Anterior cingulate cortex (tissue), 58 donors: ENCODE measurements around the gene RAB20.

Source experiments
- DNase-seq, 58 donors: peaks; one replicate each; lab custom pipeline; 2025; lab: John Stamatoyannopoulos, UW

Gene RAB20

DNA sequence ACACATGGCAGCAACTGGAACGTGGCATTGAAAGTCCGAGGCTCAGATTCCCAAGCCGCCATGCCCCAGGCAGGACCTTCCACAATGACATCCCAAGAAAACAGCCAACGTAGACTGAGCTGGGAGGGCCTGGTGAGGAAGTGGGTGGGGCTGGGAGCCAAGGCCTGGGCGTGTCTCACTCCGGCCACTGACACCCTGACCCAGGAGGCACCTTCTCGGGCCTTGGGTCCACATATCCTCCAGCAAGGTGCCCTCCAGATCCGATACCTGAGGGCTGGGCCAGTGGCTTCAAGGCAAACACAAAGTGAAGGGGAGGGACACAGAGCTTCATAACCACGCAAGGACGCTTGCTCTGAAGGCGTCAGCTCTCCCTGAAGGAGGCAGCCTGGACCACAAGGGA, 43.0 kb downstream of the RAB20 start:
- no peak for DNase-seq

DNA sequence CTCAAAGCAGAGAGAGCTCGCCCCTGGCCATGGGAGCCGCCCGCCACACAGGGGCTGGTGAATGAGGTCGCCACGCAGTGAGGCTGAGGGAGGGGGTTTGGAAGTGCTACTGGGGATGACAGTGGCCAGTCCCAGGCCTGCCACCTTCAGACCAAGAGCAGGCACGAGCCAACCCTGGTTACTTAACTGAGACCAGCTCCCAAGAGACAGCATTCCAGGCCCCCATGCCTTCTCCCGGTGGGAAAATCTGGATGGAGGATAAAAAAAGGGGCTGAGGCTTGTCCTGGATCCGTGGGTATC, 43.3 kb downstream of the RAB20 start:
- no peak for DNase-seq

DNA sequence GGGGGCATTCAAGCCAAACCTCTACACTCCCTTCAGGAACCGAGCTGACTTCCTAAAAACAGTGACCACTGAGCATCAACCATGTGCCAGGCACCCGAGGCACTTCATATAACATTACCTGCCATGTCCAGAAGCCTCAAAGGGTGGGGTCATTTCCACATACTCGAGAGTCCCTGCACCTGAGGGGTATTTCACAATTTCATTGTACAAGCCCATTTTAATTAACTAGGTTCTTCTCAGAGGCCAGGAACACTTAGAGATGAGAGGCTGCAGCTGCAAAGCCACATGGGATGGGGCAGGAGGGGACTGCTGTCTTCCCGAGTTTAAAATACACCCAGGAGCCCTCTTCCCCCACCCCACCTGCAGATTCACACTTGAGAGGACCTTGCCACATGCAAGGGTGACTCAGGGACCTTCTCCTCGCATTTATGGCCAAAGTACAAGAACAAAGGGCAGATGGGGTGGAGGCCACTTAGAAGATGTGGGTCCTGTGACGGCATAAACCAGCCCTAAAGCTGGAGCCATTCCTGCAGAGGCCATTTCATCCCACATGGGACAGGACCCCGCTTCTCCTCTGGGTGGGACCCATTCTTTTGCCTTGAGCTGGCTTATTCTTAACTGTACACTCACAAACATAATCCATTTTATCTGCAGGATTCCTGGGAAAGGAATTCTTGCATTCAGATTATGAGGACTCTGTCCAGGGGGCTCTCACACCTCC, 43.9 kb downstream of the RAB20 start:
- no peak for DNase-seq

DNA sequence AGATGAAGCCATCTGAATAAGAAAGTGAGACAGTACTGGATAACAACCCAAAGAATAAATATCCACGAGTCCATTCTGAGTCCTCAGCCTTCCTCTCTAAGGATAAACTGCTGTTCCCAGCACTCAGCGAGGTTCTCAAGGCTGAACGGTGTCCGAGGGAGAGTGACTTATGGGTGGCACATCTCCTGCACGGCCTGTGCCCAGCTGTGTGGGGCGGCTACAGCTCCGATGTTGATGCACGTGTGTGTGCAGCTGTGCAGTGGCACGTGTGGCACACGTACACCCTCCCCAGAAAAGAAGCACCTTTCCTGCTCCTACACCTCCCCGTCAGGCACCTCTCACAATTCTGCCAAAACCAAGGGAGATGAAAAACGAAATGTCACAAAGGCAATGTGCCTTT, 45.0 kb downstream of the RAB20 start:
- DNase-seq, result no peak

DNA sequence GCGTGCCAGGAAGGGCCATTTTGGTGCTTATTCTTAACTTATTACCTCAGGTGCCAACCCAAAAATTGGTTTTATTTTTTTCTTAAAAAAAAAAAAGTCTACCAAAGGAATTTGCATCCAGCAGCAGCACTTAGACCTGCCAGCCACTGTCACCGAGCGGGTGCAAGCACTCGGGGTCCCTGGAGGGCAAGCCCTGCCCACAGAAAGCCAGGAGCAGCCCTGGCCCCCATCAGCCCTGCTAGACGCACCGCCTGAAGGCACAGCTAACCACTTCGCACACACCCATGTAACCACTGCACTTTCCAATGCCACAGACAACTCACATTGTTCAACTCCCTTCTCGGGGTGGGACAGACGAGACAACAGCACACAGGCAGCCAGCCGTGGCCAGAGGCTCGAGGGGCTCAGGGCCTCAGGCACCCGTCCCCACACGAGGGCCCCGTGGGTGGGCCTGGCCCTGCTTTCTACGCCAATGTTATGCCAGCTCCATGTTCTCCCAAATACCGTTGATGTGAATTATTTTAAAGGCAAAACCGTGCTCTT, 49.3 kb downstream of the RAB20 start:
- no peak for DNase-seq

DNA sequence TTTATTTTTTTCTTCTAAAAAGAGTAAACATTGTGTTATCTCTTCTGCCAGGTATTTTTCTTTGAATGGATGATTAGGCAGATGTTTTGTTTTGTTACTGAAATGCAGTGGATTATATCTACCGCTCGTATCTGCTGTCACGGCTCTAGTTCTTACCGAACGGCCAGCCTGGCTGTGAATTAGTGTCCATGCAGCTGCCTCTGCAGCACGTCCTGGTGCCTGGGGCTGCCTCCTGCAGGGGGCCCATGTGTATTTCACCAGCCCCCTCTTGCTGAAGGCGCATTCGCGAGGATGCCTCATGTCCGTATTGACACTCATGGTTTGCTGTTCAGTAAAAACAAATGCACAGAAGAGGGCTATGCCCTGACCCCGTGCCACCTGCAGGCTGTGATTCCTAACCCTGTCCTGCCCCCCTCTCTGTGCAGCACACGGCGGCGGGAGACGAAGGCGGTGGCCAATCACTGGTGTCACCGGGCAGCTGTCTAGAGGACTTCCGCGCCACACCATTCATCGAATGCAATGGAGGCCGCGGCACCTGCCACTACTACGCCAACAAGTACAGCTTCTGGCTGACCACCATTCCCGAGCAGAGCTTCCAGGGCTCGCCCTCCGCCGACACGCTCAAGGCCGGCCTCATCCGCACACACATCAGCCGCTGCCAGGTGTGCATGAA, 49.9 kb downstream of the RAB20 start:
- DNase-seq, result no peak

DNA sequence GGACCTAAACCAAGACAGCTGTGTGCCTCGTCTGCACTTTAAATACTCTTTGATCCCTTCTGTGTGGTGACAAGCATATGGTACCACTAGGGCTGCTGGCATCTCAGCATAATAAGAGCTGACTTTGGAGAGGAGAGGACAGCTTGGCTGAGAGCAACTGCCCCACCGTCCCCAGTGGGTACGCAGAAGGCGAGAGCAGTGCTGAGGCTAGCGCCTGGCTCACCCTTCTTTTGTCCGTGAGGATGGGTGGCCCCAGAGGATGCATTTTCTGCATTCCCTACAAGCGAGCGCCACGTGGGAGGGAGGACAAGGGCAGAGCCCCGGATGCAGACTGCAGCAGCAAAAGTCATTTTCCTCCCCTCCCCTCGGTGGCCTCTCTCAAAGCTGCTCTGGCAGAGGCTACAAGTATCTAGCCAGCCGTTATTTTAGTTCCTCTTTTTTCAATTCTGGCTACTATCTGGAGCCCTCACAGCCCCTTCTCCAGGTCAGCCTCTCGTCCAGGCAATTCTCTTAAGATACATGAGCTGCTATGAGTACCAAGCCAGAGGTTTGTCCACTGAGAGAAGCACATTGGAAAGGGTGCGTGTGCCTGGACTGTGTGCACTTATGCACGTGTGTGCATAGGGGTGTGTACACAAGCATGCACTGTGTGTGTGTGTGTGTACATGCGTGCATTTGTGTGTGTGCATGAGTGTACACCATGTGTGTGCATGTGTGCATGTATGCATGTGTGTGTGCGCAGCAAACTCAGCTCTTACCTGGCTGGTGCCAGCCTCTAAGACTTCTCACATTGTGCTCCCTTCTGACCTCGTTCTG, 51.3 kb downstream of the RAB20 start:
- DNase-seq, result peak in 1 of 58 donors; percentile 8

DNA sequence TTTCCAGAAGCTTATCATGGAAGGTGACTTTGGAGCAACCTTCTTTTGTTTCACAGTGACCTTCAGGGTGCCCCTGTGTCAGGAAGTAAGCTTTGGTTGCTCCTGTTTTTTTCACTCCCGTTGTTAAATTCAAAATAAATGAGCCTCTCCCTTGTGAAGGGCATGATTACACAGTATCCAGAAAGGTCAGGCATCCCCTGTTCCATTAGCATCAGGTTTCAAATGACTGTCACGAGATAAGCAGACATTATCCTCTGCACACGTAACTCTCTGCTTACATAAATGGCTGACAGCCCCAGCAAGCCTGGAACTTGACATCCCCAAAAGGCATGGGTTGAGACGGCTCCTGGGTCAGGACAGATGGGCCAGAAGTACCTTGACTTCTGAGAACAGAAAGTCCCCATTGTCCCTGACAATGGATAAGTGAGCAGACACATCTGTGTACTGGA, 52.0 kb downstream of the RAB20 start:
- no peak for DNase-seq

DNA sequence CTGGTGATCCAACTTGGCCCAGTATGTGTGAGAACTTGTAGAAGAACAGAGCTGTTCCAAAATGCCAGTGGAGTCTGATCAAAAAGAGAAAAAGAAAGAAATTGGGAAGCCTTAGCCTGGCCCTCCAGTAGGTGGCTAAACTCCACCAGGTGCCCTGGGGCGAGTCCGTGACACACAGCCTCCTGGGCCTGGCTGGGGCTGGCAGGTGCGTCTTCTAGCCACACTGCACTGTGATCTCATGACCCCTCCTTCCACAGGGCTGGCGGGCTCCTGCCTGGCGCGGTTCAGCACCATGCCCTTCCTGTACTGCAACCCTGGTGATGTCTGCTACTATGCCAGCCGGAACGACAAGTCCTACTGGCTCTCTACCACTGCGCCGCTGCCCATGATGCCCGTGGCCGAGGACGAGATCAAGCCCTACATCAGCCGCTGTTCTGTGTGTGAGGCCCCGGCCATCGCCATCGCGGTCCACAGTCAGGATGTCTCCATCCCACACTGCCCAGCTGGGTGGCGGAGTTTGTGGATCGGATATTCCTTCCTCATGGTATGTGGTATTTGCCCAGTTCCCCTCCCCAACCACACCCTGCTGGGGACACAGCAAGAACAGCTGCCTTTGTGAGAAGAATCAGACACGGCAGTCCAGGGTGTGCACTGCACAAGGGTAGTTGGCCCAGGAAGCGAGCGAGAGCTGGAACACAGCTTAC, 53.7 kb downstream of the RAB20 start:
- DNase-seq, result no peak

DNA sequence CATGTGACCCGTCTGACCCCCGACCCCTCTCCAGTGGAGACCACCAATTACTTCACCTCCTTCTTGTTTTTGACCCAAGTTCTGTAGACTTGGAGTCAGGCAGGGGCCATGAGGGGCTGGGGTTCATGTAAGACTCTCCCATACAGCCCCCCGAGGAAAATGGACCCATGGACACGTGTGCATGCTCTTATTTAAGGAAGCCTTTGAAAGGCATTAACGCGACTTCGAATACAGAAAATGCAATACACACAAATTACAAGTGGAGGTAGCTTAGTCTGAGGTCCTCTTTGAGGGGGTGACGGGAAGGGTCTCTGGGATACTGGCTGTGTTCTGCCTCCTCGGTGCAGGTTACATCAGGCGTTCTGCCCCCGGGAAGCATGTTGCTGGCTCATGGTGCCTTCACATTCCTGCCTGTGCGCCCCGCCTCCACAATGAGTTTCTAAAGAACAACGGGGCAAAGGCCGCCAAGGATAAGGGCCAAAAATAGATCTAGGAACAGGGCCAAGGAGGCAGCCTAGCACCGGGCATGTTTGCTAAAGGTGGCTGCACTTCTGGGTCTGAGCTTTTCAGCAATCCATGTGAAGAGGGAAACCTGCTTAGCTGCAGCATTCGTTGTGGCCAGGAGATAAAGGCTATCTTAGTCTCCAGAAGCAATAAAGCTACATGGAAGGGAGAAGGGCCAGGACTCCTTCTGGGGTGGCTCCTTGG, 54.5 kb downstream of the RAB20 start:
- peak in 1 of 58 donors; percentile 17 for DNase-seq

DNA sequence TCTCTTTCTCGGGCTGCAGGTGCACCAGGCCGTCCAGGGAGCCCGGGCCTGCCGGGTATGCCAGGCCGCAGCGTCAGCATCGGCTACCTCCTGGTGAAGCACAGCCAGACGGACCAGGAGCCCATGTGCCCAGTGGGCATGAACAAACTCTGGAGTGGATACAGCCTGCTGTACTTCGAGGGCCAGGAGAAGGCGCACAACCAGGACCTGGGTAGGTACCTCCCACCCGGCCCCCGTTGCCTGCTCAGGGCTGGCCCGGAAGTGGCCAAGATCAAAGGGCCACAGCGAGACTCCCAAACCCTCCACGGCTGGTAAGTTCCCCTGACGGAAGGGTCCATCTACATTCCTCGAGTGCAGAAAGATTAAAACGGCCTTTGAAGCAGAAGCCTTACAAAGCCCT, 55.1 kb downstream of the RAB20 start:
- DNase-seq, result no peak

DNA sequence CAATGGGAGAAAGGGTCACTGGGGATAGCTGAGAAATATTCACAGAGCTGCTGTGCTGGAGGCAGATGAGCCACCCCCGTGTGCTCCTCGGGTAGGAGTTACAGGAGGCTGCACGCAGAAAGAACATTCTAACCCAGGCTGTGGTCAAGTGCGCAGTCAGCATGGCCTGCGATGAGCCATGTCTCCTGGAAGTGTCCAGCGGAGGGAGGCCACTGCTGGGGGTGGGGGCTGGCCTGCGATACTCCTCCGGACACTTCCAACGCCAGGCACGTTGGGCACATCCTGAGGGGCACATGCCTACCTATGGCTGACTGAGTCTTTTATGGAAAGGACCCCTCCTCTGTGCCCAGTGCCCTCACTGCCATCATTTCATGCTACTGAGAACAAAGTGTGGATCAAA, 55.9 kb downstream of the RAB20 start:
- no peak for DNase-seq

DNA sequence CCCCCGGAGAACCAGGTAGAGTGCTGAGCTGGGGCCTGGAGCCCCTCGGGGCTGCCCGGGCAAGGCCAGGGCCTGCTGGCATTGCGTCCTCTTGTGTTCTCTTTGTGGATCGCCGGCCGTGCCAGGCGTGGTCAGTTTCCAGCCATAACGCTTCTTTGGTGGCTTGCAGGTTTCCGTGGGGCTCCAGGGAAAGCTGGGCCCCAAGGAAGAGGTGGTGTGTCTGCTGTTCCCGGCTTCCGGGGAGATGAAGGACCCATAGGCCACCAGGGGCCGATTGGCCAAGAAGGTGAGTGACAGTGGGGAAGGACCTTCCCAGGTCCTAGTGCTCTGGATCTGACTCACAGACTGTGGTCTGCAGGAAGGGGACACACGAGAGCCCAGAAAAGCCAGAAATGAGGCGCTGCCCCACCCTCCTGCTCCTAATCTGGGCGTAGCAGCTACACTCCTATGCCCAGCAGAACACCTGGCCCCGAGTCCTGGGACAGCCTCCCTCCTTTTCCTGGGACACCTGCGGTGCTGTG, 57.5 kb downstream of the RAB20 start:
- no peak for DNase-seq

DNA sequence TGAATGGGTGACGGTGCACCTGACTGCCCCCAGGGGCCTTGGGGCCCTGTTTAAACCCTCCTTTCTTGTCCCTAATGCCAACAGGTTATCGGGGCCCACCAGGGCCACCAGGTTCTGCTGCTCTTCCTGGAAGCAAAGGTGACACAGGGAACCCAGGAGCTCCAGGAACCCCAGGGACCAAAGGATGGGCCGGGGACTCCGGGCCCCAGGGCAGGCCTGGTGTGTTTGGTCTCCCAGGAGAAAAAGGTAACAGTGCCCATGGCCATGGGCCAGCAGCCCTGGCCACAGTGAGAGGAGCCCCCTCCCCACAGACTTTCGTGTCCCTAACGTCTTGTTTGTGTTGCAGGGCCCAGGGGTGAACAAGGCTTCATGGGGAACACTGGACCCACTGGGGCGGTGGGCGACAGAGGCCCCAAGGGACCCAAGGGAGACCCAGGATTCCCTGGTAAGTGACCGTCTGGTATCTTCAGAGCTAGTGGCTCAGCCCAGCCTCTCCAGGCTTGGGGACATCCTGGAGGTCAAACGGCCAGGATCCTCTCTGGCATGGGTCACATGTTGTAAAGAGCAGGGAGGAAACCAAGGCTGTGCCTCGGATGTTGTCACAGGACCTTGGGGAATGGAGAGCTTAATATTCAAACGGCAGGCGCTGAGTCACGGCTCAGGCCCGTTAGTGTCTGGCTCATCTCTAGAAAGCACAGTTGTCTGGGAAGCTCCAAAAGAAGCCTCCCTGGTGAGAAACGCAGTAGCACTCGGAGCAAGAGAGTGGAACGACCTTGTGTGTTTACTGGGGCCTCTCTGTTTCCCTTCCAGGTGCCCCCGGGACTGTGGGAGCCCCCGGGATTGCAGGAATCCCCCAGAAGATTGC, 58.3 kb downstream of the RAB20 start:
- no peak for DNase-seq

DNA sequence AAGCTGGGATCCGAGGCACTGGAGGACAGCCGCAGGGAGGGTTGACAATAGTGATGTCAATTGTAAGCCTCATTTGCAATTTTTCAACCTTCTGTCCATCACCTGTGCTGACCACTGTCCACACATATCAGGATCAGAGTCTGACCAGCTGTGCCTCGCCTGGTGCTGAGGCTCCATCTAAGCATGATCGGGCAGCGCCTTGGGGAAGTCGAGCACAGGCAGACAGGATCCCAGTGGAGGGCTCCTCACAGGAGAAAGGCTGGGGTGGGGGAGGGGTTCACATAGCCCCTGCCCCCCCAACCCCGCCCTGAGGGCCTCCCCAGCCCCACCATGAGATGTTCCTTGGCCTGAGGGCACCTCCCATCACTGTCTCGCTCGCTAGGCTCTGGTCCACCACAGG, 60.3 kb downstream of the RAB20 start:
- no peak for DNase-seq

DNA sequence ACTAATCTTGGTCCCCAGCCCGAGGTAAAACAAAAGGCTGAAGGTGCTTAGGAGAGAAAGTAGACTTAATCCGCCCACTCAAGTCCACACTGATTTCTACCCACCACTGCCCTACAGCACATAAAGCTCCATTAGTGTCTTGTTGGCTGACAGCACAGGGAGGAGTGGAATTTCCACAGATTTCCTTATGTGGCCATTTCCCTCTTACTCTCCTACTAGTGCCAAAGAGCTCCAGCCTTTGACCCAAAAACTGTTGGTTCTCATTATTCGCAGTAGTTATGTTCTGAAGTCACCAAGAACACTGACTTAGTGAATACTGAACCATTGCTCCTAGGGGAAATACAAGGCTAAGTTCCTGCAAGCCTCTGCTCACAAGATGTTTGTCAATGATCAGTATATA, 61.2 kb downstream of the RAB20 start:
- DNase-seq, result no peak

DNA sequence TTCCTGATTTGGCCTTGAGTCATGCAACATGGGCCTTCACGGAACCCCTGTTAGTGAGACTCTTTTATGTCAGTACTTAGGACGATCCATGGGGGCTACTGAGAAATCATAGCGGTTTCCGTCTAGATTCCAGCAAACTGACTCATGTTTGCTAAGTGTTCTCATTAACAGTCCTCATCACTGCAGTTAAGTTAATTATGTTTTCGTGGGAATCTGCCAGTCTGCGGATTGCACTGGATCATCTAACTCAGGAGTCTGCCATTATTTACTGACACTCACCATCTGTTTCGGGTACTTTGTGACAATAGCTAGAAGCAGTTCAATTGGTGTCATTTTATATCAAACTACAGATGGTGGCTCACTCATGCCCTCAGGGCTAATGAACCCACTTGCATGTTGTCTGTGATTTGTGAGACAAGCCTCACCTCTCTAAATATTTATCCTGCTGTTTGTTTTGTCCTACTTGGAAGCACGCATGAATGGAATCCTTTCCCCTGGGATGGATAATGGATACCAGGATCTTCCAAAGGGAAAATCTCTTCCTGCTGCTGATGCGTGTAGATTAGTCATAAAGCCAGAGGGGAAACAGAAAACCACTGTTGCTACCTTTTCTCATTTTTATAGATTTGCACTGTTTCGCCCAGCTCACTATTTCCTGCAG, 61.8 kb downstream of the RAB20 start:
- no peak for DNase-seq

DNA sequence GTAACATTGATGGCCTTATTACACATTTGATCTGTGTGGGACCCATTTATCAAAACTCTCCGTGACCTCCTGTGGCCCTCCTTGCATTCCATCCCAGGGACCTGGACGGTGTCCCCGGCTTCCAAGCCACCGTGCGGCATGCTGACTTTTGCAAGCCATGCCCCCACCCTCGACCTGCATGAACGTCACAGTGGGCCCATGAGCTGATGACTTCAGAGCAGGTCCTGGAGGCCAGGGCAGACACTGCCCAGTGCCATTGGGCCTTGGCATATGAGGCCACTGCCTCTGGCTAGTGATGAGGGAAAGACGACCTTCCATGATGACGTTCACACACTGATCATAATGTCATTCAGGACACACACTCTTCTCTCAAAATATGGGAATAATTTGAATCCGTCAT, 62.8 kb downstream of the RAB20 start:
- no peak for DNase-seq
